Endometrial microvascular endothelial cells (primary cell): ENCODE data around the gene OR51B4. TPM values are rescaled to one million over a fixed set of nuclear protein-coding genes. Genes with fewer than 3 reads are reported as not detected.

Source experiments
- in situ Hi-C: cut with HindIII; loops from 2 replicates; pipeline ENCODE4 v1.10.0; 2017; ENCODE audit warnings: low sequenced_read_pairs, low pct_unique_long_range_greater_than_20kb; ENCODE audit errors: inconsistent ontology term
- total RNA-seq: library from RNA; depleted of rRNA; stranded (reverse); fragments of >200 nt; gene quantifications from one replicate; pipeline ENCODE4 v1.2.3, GENCODE V29; 2015; ENCODE audit errors: inconsistent ontology term

The OR51B4 gene
- total RNA-seq, 1 donor from 2014 or later: not detected

DNA sequence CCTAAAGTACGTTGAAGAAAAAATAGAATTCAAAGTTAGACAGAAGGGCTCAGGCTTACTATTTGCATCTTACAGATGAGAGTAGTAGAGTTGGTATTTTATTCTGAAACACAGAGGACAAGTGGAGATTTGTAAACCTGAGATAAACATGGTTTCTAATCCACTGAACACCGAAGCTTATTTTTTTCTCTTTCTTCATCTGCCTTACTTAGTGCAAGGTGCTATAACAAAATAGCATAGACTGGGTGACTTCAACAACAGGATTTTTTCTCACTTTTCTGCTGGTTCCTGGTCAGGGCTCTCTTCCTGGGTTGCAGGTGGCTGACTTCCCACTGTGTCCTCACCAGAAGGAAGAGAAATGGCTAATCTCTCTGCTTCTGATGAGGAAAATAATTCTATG, 50.0 kb downstream of the OR51B4 start:
- in situ Hi-C loops: no loop called here

Other genes starting within 250 kb of the OR51B4 start
- not detected for gene OR52E2, start 242.3 kb downstream of the OR51B4 start, total RNA-seq
- gene OR52E1, start 232.4 kb downstream of the OR51B4 start, total RNA-seq: not detected
- not detected for gene OR52A5, start 163.6 kb downstream of the OR51B4 start, total RNA-seq
- not detected for gene OR52A1, start 147.2 kb downstream of the OR51B4 start, total RNA-seq
- not detected for gene OR51V1, start 101.3 kb downstream of the OR51B4 start, total RNA-seq
- not detected for gene HBB, start 74.9 kb downstream of the OR51B4 start, total RNA-seq
- not detected for gene HBD, start 67.5 kb downstream of the OR51B4 start, total RNA-seq
- gene HBG1, start 52.1 kb downstream of the OR51B4 start, total RNA-seq: not detected
- gene HBG2, start 47.2 kb downstream of the OR51B4 start, total RNA-seq: not detected
- not detected for gene HBE1, start 32.0 kb downstream of the OR51B4 start, total RNA-seq
- not detected for gene OR51B2, start 22.4 kb upstream of the OR51B4 start, total RNA-seq
- not detected for gene OR51B5, start 41.6 kb upstream of the OR51B4 start, total RNA-seq
- not detected for gene OR51B6, start 49.6 kb upstream of the OR51B4 start, total RNA-seq
- gene OR51M1, start 81.9 kb upstream of the OR51B4 start, total RNA-seq: not detected
- not detected for gene OR51Q1, start 120.2 kb upstream of the OR51B4 start, total RNA-seq
- gene OR51I1, start 139.6 kb upstream of the OR51B4 start, total RNA-seq: not detected
- gene OR51I2, start 147.4 kb upstream of the OR51B4 start, total RNA-seq: not detected
- not detected for gene OR52D1, start 186.7 kb upstream of the OR51B4 start, total RNA-seq
- gene UBQLN3, start 208.0 kb upstream of the OR51B4 start, total RNA-seq: not detected
- gene UBQLNL, start 214.8 kb upstream of the OR51B4 start, total RNA-seq: not detected
- not detected for gene OR52H1, start 246.6 kb upstream of the OR51B4 start, total RNA-seq